Measurements from ENCODE around the gene ZPR1. TPM values are rescaled to one million over a fixed set of nuclear protein-coding genes. Genes with fewer than 3 reads are reported as not detected.

The ZPR1 gene
- total RNA-seq, 4 donors from 2014 or later: 4.1 to 43.1 (median 22.3) TPM

DNA sequence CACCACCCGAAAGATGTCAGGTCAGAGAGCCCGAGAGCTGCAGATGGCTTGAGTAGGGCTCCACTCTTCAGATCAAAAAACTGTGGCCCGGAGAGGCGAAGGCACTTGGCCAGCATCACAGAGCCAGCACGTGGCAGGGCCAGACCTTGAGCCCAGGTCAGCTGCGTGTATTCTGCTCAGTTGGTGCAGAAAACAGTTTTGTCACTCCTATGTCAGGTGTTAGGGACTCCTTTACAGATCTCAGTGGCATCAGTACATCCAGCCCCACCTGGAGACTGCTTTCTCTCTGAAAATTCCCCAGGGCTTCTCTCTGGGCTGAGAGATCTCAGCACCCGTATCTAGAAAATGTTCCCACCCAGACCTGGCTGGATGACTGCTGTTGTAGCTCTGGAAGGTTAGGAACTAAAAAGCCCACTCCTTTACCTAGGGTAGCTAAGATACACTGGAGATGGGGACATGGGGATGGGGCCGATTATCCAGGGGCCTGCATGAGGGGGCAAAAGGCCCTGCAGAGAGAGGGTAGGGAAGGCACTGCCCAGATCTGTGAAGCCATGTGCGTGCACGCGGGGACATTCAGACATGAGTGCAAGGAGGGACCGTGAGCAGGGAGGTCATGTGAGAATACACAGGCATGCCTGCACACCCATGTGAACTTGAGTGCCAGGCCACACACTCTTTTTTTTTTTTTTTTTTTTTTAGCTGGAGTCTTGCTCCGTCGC lies 46.2 kb upstream of the ZPR1 start:
- TF ChIP-seq, protein P1, sequence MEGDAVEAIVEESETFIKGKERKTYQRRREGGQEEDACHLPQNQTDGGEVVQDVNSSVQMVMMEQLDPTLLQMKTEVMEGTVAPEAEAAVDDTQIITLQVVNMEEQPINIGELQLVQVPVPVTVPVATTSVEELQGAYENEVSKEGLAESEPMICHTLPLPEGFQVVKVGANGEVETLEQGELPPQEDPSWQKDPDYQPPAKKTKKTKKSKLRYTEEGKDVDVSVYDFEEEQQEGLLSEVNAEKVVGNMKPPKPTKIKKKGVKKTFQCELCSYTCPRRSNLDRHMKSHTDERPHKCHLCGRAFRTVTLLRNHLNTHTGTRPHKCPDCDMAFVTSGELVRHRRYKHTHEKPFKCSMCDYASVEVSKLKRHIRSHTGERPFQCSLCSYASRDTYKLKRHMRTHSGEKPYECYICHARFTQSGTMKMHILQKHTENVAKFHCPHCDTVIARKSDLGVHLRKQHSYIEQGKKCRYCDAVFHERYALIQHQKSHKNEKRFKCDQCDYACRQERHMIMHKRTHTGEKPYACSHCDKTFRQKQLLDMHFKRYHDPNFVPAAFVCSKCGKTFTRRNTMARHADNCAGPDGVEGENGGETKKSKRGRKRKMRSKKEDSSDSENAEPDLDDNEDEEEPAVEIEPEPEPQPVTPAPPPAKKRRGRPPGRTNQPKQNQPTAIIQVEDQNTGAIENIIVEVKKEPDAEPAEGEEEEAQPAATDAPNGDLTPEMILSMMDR (IDR thresholded peaks at IDR 0.05): no peak
- TF ChIP-seq POLR2A (IDR thresholded peaks at IDR 0.05): no peak
- Histone ChIP-seq H3K27me3 (no peaks in the 10 kb centered on the region), H3K4me1 (peaks cover 0 to 5% of the 10 kb centered on the region in 2 donors), H3K9me3 (no peaks in the 10 kb centered on the region), H3K4me3 (no peak overlapping the region), H3K27ac (no peak overlapping the region), H3K36me3 (no peaks in the 10 kb centered on the region)
- intact Hi-C loops (cut with DNase I; ENCODE audit: low total_unique reads): no loop called here
- DNase-seq: no peak

DNA sequence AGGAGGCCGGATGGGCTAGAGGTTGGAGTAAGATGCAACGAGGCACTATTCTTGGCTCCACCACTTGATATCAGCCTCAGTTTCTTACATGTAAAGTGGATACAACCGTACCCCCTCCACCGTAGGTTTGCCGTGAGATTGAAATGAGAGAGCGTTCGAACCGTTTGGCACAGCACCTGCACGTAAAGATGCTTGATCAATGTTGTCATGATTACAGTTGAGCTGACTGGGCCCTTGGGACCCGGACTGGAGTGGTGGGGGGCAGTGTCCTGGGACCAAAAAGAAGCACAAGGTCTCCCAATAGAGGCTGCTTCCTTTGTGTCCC lies 45.6 kb upstream of the ZPR1 start:
- intact Hi-C loops (cut with DNase I; ENCODE audit: low total_unique reads): no loop called here
- Histone ChIP-seq H3K4me3 (no peak overlapping the region), H3K27me3 (no peaks in the 10 kb centered on the region), H3K9me3 (no peaks in the 10 kb centered on the region), H3K27ac (no peak overlapping the region), H3K36me3 (no peaks in the 10 kb centered on the region), H3K4me1 (peaks cover 0 to 5% of the 10 kb centered on the region in 2 donors)
- DNase-seq: no peak
- no peak for TF ChIP-seq POLR2A (IDR thresholded peaks at IDR 0.05)
- TF ChIP-seq, protein P1 (IDR thresholded peaks at IDR 0.05): no peak

DNA sequence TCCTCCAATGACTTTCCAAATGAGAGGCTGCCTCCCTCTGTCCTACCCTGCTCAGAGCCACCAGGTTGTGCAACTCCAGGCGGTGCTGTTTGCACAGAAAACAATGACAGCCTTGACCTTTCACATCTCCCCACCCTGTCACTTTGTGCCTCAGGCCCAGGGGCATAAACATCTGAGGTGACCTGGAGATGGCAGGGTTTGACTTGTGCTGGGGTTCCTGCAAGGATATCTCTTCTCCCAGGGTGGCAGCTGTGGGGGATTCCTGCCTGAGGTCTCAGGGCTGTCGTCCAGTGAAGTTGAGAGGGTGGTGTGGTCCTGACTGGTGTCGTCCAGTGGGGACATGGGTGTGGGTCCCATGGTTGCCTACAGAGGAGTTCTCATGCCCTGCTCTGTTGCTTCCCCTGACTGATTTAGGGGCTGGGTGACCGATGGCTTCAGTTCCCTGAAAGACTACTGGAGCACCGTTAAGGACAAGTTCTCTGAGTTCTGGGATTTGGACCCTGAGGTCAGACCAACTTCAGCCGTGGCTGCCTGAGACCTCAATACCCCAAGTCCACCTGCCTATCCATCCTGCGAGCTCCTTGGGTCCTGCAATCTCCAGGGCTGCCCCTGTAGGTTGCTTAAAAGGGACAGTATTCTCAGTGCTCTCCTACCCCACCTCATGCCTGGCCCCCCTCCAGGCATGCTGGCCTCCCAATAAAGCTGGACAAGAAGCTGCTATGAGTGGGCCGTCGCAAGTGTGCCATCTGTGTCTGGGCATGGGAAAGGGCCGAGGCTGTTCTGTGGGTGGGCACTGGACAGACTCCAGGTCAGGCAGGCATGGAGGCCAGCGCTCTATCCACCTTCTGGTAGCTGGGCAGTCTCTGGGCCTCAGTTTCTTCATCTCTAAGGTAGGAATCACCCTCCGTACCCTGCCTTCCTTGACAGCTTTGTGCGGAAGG lies 44.8 kb upstream of the ZPR1 start:
- intact Hi-C loops (cut with DNase I; ENCODE audit: low total_unique reads): no loop called here
- H3K27ac ChIP-seq: no peak overlapping the region
- H3K36me3 ChIP-seq: no peaks in the 10 kb centered on the region
- peaks cover 0 to 5% of the 10 kb centered on the region in 2 donors for H3K4me1 ChIP-seq
- TF ChIP-seq POLR2A (IDR thresholded peaks at IDR 0.05): no peak
- TF ChIP-seq, protein P1 (IDR thresholded peaks at IDR 0.05): no peak
- H3K4me3 ChIP-seq: no peak overlapping the region
- no peaks in the 10 kb centered on the region for H3K9me3 ChIP-seq
- no peak for DNase-seq
- H3K27me3 ChIP-seq: no peaks in the 10 kb centered on the region

DNA sequence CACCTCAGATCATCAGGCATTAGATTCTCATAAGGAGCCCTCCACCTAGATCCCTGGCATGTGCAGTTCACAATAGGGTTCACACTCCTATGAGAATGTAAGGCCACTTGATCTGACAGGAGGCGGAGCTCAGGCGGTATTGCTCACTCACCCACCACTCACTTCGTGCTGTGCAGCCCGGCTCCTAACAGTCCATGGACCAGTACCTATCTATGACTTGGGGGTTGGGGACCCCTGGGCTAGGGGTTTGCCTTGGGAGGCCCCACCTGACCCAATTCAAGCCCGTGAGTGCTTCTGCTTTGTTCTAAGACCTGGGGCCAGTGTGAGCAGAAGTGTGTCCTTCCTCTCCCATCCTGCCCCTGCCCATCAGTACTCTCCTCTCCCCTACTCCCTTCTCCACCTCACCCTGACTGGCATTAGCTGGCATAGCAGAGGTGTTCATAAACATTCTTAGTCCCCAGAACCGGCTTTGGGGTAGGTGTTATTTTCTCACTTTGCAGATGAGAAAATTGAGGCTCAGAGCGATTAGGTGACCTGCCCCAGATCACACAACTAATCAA lies 44.0 kb upstream of the ZPR1 start:
- no peaks in the 10 kb centered on the region for H3K36me3 ChIP-seq
- no peaks in the 10 kb centered on the region for H3K9me3 ChIP-seq
- no peak overlapping the region for H3K27ac ChIP-seq
- H3K27me3 ChIP-seq: no peaks in the 10 kb centered on the region
- intact Hi-C loops (cut with DNase I; ENCODE audit: low total_unique reads): no loop called here
- TF ChIP-seq POLR2A (IDR thresholded peaks at IDR 0.05): no peak
- TF ChIP-seq, protein P1 (IDR thresholded peaks at IDR 0.05): no peak
- no peak overlapping the region for H3K4me3 ChIP-seq
- H3K4me1 ChIP-seq: peaks cover 0 to 5% of the 10 kb centered on the region in 2 donors
- no peak for DNase-seq
